Esophagus (tissue), 2 donors: Measurements from ENCODE around the gene APAF1. TPM values are rescaled to one million over a fixed set of nuclear protein-coding genes. Genes with fewer than 3 reads are reported as not detected.

Experiments
- H3K27ac ChIP-seq, 2 donors: one replicate each; pipeline ENCODE4 v1.5.1; 2013; ENCODE audit warnings: low read depth in 2 of 2, mild to moderate bottlenecking in 2 of 2, inconsistent platforms in 1 of 2, low read length in 1 of 2, moderate library complexity in 1 of 2
- H3K27me3 ChIP-seq, 2 donors: one replicate each; pipeline ENCODE4 v1.6.1; 2013; ENCODE audit warnings: low read length in 2 of 2, control low read depth in 1 of 2, mild to moderate bottlenecking in 1 of 2; ENCODE audit not compliant: insufficient read depth in 2 of 2, control insufficient read depth in 1 of 2
- H3K36me3 ChIP-seq, 2 donors: one replicate each; pipeline ENCODE4 v1.6.1; 2013; ENCODE audit warnings: low read length in 1 of 2; ENCODE audit not compliant: control insufficient read depth in 2 of 2, insufficient read depth in 2 of 2
- H3K4me1 ChIP-seq, 2 donors: one replicate each; pipeline ENCODE4 v1.6.1; 2013; ENCODE audit warnings: low read length in 1 of 2; ENCODE audit not compliant: control insufficient read depth in 2 of 2, insufficient read depth in 2 of 2
- H3K4me3 ChIP-seq, 2 donors: one replicate each; pipeline ENCODE4 v1.5.1; 2013; ENCODE audit warnings: low read length in 2 of 2, mild to moderate bottlenecking in 2 of 2, low read depth in 1 of 2, moderate library complexity in 1 of 2
- H3K9me3 ChIP-seq, 2 donors: one replicate each; pipeline ENCODE4 v1.6.1; 2013; ENCODE audit warnings: mild to moderate bottlenecking in 2 of 2, low read depth in 1 of 2, low read length in 1 of 2, moderate library complexity in 1 of 2; ENCODE audit not compliant: control insufficient read depth in 2 of 2, insufficient read depth in 1 of 2
- WGBS, 2 donors: extraction: QIAGEN DNeasy Blood & Tissue Kit; methylation state at CpG; one replicate each; pipeline ENCODE4 v1.1.7; 2013; 5-methylcytosine and 5-hydroxymethylcytosine counted together
- polyA plus RNA-seq, 2 donors: library from polyadenylated mRNA; stranded (reverse); fragments of 200-250 nt; gene quantifications; one replicate each; pipeline ENCODE4 v1.2.3, GENCODE V29; 2013
- donor health status: healthy with polysubstance abuse.
- donor health status: Bipolar disorder and iron deficiency.

The APAF1 gene
- polyA plus RNA-seq, 2 donors = 2.3 to 3.5 TPM

GRCh38 chr12:98719515-98720504 is 74.7 kb downstream of the APAF1 start:
- peaks cover 0 to 3% of the 10 kb centered on the region in 2 donors for H3K36me3 ChIP-seq
- H3K27me3 ChIP-seq = no peaks in the 10 kb centered on the region
- no peak overlapping the region for H3K27ac ChIP-seq
- 93 to 95% methylated on average over 6 of the region's 6 CpGs for WGBS, 2 donors
- no peak overlapping the region for H3K4me3 ChIP-seq
- H3K9me3 ChIP-seq = no peaks in the 10 kb centered on the region
- no peaks in the 10 kb centered on the region for H3K4me1 ChIP-seq

GRCh38 chr12:98721204-98721702 is 76.2 kb downstream of the APAF1 start:
- no peaks in the 10 kb centered on the region for H3K27me3 ChIP-seq
- no peak overlapping the region for H3K4me3 ChIP-seq
- H3K27ac ChIP-seq = no peak overlapping the region
- H3K9me3 ChIP-seq = no peaks in the 10 kb centered on the region
- WGBS, 2 donors = 94 to 95% methylated on average over 2 of the region's 2 CpGs
- peaks cover 3 to 4% of the 10 kb centered on the region in 2 donors for H3K36me3 ChIP-seq
- H3K4me1 ChIP-seq = peaks cover 0 to 2% of the 10 kb centered on the region in 2 donors

- Histone ChIP-seq H3K4me1 (peaks cover 0 to 2% of the 10 kb centered on the region in 2 donors), H3K27ac (no peak overlapping the region), H3K4me3 (no peak overlapping the region), H3K9me3 (no peaks in the 10 kb centered on the region), H3K36me3 (peaks cover 6 to 10% of the 10 kb centered on the region in 2 donors), H3K27me3 (no peaks in the 10 kb centered on the region)
- 72% methylated on average over 5 of the region's 5 CpGs for WGBS, 2 donors
Measured at GRCh38 chr12:98724384-98725155, 79.5 kb downstream of the APAF1 start.

- H3K36me3 ChIP-seq = peaks cover 6 to 10% of the 10 kb centered on the region in 2 donors
- no peak overlapping the region for H3K4me3 ChIP-seq
- WGBS, 2 donors = 55 to 65% methylated on average over 5 of the region's 5 CpGs
- H3K9me3 ChIP-seq = no peaks in the 10 kb centered on the region
- H3K27me3 ChIP-seq = no peaks in the 10 kb centered on the region
- H3K27ac ChIP-seq = no peak overlapping the region
- H3K4me1 ChIP-seq = peaks cover 0 to 2% of the 10 kb centered on the region in 2 donors
Measured at GRCh38 chr12:98725476-98726247, 80.6 kb downstream of the APAF1 start.

GRCh38 chr12:98727196-98727595 is 82.1 kb downstream of the APAF1 start:
- Histone ChIP-seq H3K4me1 (peaks cover 0 to 2% of the 10 kb centered on the region in 2 donors), H3K36me3 (peaks cover 6 to 12% of the 10 kb centered on the region in 2 donors)

GRCh38 chr12:98730412-98730811 is 85.3 kb downstream of the APAF1 start:
- no peak overlapping the region for H3K27ac ChIP-seq
- peaks cover 3 to 10% of the 10 kb centered on the region in 2 donors for H3K36me3 ChIP-seq
- H3K9me3 ChIP-seq = no peaks in the 10 kb centered on the region
- H3K4me1 ChIP-seq = peaks cover 0 to under 1% of the 10 kb centered on the region in 2 donors
- no peaks in the 10 kb centered on the region for H3K27me3 ChIP-seq
- H3K4me3 ChIP-seq = no peak overlapping the region

More at GRCh38 chr12:98727196-98727595, 82.1 kb downstream of the APAF1 start:
- Histone ChIP-seq H3K9me3 (no peaks in the 10 kb centered on the region), H3K27me3 (no peaks in the 10 kb centered on the region), H3K27ac (no peak overlapping the region), H3K4me3 (no peak overlapping the region)
- 94 to 95% methylated on average over 5 of the region's 5 CpGs for WGBS, 2 donors

GRCh38 chr12:98733667-98734350 is 88.7 kb downstream of the APAF1 start:
- Histone ChIP-seq H3K4me1 (no peaks in the 10 kb centered on the region), H3K4me3 (no peak overlapping the region), H3K27ac (no peak overlapping the region), H3K36me3 (peaks cover 3 to 7% of the 10 kb centered on the region in 2 donors), H3K27me3 (no peaks in the 10 kb centered on the region), H3K9me3 (no peaks in the 10 kb centered on the region)

- H3K27ac ChIP-seq = no peak overlapping the region
- no peak overlapping the region for H3K4me3 ChIP-seq
- WGBS, 2 donors = 94 to 95% methylated on average over 6 of the region's 6 CpGs
- H3K27me3 ChIP-seq = no peaks in the 10 kb centered on the region
- no peaks in the 10 kb centered on the region for H3K4me1 ChIP-seq
- H3K9me3 ChIP-seq = no peaks in the 10 kb centered on the region
- peaks cover 0 to 3% of the 10 kb centered on the region in 2 donors for H3K36me3 ChIP-seq
Measured at GRCh38 chr12:98735821-98736220, 90.7 kb downstream of the APAF1 start.
